Endothelial cell of umbilical vein (primary cell): ENCODE measurements around the gene DOCK1. TPM values are rescaled to one million over a fixed set of nuclear protein-coding genes. Genes with fewer than 3 reads are reported as not detected.

ENCODE experiments used
- BruUV-seq: library from RNA; stranded (reverse); fragments of 400-500 nt; replicated peaks from 2 replicates; lab custom pipeline; 2021; lab: Mats Ljungman, UMichigan
- CTCF ChIA-PET: fragments of 300-600, 350-600 bp; sonication (Branson Sonifier 250); formaldehyde crosslinking; loops from one replicate; lab custom pipeline; 2021; ENCODE audit warnings: antibody characterized with exemption, inconsistent platforms; lab: Charles Lee
- POLR2A ChIA-PET: fragments of 300-600, 350-600 bp; sonication (Branson Sonifier 250); formaldehyde crosslinking; loops from one replicate; lab custom pipeline; 2021; ENCODE audit warnings: antibody characterized with exemption, inconsistent platforms; lab: Charles Lee
- DNase-seq: peaks from one replicate; pipeline ENCODE4 v3.0.0-alpha.2; 2011; ENCODE audit warnings: low read depth, low spot score
- FAIRE-seq: peaks from 2 replicates; lab custom pipeline; 2011; peaks lifted over from hg19 to GRCh38; lab: Jason Lieb, UNC
- H2AFZ ChIP-seq: 2 replicates; pipeline ENCODE4 v1.6.0; 2012; ENCODE audit warnings: low read depth, low read length, control low read depth, inconsistent platforms
- H3K27ac ChIP-seq: 2 replicates; pipeline ENCODE4 v1.5.1; 2011; ENCODE audit warnings: low read depth, mild to moderate bottlenecking, control low read depth, low read length, moderate library complexity; ENCODE audit not compliant: insufficient read depth
- H3K27me3 ChIP-seq, 2 experiments: 2 replicates each; pipeline versions ENCODE4 v1.6.0 to v1.6.1; 2011; ENCODE audit warnings: low read length in 2 of 2, mixed read lengths in 1 of 2; ENCODE audit not compliant: control insufficient read depth in 2 of 2, insufficient read depth in 2 of 2
- H3K36me3 ChIP-seq, 2 experiments: 2 replicates in 1 of 2; 3 replicates in 1 of 2; pipeline ENCODE4 v1.5.1; 2011; ENCODE audit warnings: low read length in 2 of 2, mild to moderate bottlenecking in 1 of 2, moderate library complexity in 1 of 2; ENCODE audit not compliant: control insufficient read depth in 2 of 2, insufficient read depth in 2 of 2; ENCODE audit errors: extremely low read depth in 1 of 2
- H3K4me1 ChIP-seq: 3 replicates; pipeline ENCODE4 v1.5.1; 2011; ENCODE audit warnings: mild to moderate bottlenecking, low read length; ENCODE audit not compliant: control insufficient read depth, insufficient read depth; ENCODE audit errors: extremely low read depth
- H3K4me2 ChIP-seq: 2 replicates; pipeline ENCODE4 v1.6.1; 2011; ENCODE audit warnings: low read length, control low read depth, mixed read lengths; ENCODE audit not compliant: insufficient read depth
- H3K4me3 ChIP-seq, 3 experiments: fragments of 200-600 bp in 1 of 3; sonication (generic), shearing (Covaris generic) in 1 of 3; replicated peaks in 1 of 3; 2 replicates each; pipeline ENCODE4 v1.5.1; 2011 to 2016; ENCODE audit warnings: control low read depth in 3 of 3, low read length in 3 of 3, mild to moderate bottlenecking in 2 of 3, inconsistent platforms in 1 of 3, low read depth in 1 of 3, moderate library complexity in 1 of 3; ENCODE audit not compliant: insufficient read depth in 1 of 3
- H3K79me2 ChIP-seq: 2 replicates; pipeline ENCODE4 v1.6.0; 2012; ENCODE audit warnings: low read length, inconsistent platforms; ENCODE audit not compliant: control insufficient read depth, insufficient read depth
- H3K9ac ChIP-seq: replicated peaks from 2 replicates; pipeline ENCODE3; 2011; ENCODE audit warnings: low read length, control low read depth; ENCODE audit not compliant: insufficient read depth; ENCODE audit errors: extremely low read depth
- H3K9me1 ChIP-seq: replicated peaks from 3 replicates; pipeline ENCODE4 v1.6.0; 2011; ENCODE audit warnings: mild to moderate bottlenecking, low read length; ENCODE audit not compliant: control insufficient read depth, insufficient read depth; ENCODE audit errors: extremely low read depth
- H3K9me3 ChIP-seq: replicated peaks from 2 replicates; pipeline ENCODE4 v1.5.1; 2012; ENCODE audit warnings: low read length, inconsistent platforms; ENCODE audit not compliant: control insufficient read depth, insufficient read depth
- H4K20me1 ChIP-seq: replicated peaks from 2 replicates; pipeline ENCODE3; 2011; ENCODE audit warnings: mild to moderate bottlenecking, low read length; ENCODE audit not compliant: control insufficient read depth, insufficient read depth; ENCODE audit errors: extremely low read depth
- CTCF ChIP-seq, 2 donors: IDR thresholded peaks; 1 replicate in 1 of 2; 2 replicates in 1 of 2; pipeline ENCODE4 v1.5.1; 2011; ENCODE audit warnings: low read length in 2 of 2, mild to moderate bottlenecking in 2 of 2, moderate library complexity in 2 of 2, control low read depth in 1 of 2, inconsistent platforms in 1 of 2, low read depth in 1 of 2; ENCODE audit not compliant: insufficient read depth in 1 of 2; ENCODE audit errors: extremely low read depth in 1 of 2
- EZH2 ChIP-seq: IDR thresholded peaks from 2 replicates; pipeline ENCODE4 v1.6.1; 2012; ENCODE audit warnings: borderline replicate concordance, low read depth, mild to moderate bottlenecking, moderate library complexity, low read length, inconsistent platforms; ENCODE audit not compliant: severe bottlenecking
- FOS ChIP-seq: IDR thresholded peaks from 2 replicates; pipeline ENCODE4 v1.6.1; 2011; ENCODE audit warnings: mild to moderate bottlenecking, low read length, moderate library complexity, borderline replicate concordance; ENCODE audit not compliant: insufficient read depth
- GATA2 ChIP-seq: IDR thresholded peaks from 2 replicates; pipeline ENCODE4 v1.7.0; 2011; ENCODE audit warnings: low read depth, mild to moderate bottlenecking, moderate library complexity, mixed read lengths, low read length; ENCODE audit not compliant: insufficient read length, insufficient read depth
- JUN ChIP-seq: IDR thresholded peaks from 2 replicates; pipeline ENCODE4 v1.6.1; 2011; ENCODE audit warnings: borderline replicate concordance, low read depth; ENCODE audit not compliant: insufficient read length, insufficient read depth
- MAX ChIP-seq: IDR thresholded peaks from 2 replicates; pipeline ENCODE4 v1.6.1; 2011; ENCODE audit not compliant: insufficient read depth, insufficient read length
- MYC ChIP-seq: IDR thresholded peaks from one replicate; pipeline ENCODE4 v1.6.1; 2011; ENCODE audit warnings: mild to moderate bottlenecking, low read depth, low read length
- POLR2A ChIP-seq: IDR thresholded peaks from 2 replicates; pipeline ENCODE4 v1.6.1; 2012; ENCODE audit warnings: low read depth, mild to moderate bottlenecking, control low read depth, low read length
- dilution Hi-C: fragments of 300-500 bp; cut with MboI; formaldehyde crosslinking; loops from one replicate; pipeline ENCODE4 v1.15.0; 2019; ENCODE audit warnings: low sequenced_read_pairs; ENCODE audit not compliant: extremely low pct_ligation_motif_present
- intact Hi-C: fragments of 100-400 bp; cut with micrococcal nuclease; formaldehyde crosslinking; loops from one replicate; pipeline ENCODE4 v1.10.0; 2022
- polyA plus RNA-seq, 4 experiments: library from polyadenylated mRNA; depleted of rRNA in 3 of 4; stranded (reverse) in 3 of 4; unstranded in 1 of 4; fragments of >200 nt; gene quantifications; 2 replicates each; pipeline versions ENCODE4 v1.2.1 to v1.2.3, GENCODE V29; 2011 to 2012; ENCODE audit warnings: missing spikeins in 1 of 4
- total RNA-seq: library from RNA; stranded (reverse); gene quantifications from 2 replicates; pipeline ENCODE4 v1.2.3, GENCODE V29; 2021

The DOCK1 gene
- total and polyA plus RNA-seq, 2 donors (not counting 3 experiments of a cell fraction or from before 2014, with no cell fraction given): 22.5 to 83.1 TPM

GRCh38 chr10:127337801-127338200, 432.6 kb downstream of the DOCK1 start:
- TF ChIP-seq EZH2 (no peak), POLR2A (no peak), FOS (no peak), MAX (no peak), MYC (no peak), GATA2 (no peak), CTCF (IDR thresholded peaks at IDR 0.05; ENCODE audit: extremely low read depth in 1 of 2, insufficient read depth in 1 of 2, low read depth in 1 of 2, low read length in 2 of 2) (no peak), JUN (no peak)
- BruUV-seq: no TSS peak
- no peaks in the 10 kb centered on the region for H3K4me1 ChIP-seq
- H2AFZ ChIP-seq: no peak overlapping the region
- ChIA-PET POLR2A (no interaction called here), CTCF (interaction anchor here (1.4 kb wide), 1 partner anchor 94 kb away, joined by 3 read pairs; no protein-coding TSS in a partner anchor)
- no peak overlapping the region for H3K4me3 ChIP-seq
- no peaks in the 10 kb centered on the region for H3K27me3 ChIP-seq
- no peaks in the 10 kb centered on the region for H3K9me3 ChIP-seq
- intact Hi-C loops (no loop called here), dilution Hi-C loops (no loop called here)
- H3K79me2 ChIP-seq: no peaks in the 10 kb centered on the region
- H3K4me2 ChIP-seq: no peak overlapping the region
- peaks cover 0 to 3% of the 10 kb centered on the region in 2 experiments for H3K36me3 ChIP-seq
- peak; percentile 15 for DNase-seq
- H3K9me1 ChIP-seq: no peaks in the 10 kb centered on the region
- H3K9ac ChIP-seq: no peak overlapping the region
- H4K20me1 ChIP-seq: peaks cover 4% of the 10 kb centered on the region
- H3K27ac ChIP-seq: no peak overlapping the region
- no peak for FAIRE-seq
